GM18499 (cell line): ENCODE results near the gene SLC35D3.
"Not testable (repeated sequence)": the region's sequence is repeated elsewhere in the genome, so short reads cannot be mapped to it uniquely, and the experiment has no call there.

Source experiments
- ATAC-seq: cut with Tn5 transposase; IDR thresholded peaks from one replicate; pipeline ENCODE4 v1.9.1; 2021; ENCODE audit warnings: moderate number of reproducible peaks; ENCODE audit not compliant: insufficient read depth, unreplicated experiment

The SLC35D3 gene

DNA sequence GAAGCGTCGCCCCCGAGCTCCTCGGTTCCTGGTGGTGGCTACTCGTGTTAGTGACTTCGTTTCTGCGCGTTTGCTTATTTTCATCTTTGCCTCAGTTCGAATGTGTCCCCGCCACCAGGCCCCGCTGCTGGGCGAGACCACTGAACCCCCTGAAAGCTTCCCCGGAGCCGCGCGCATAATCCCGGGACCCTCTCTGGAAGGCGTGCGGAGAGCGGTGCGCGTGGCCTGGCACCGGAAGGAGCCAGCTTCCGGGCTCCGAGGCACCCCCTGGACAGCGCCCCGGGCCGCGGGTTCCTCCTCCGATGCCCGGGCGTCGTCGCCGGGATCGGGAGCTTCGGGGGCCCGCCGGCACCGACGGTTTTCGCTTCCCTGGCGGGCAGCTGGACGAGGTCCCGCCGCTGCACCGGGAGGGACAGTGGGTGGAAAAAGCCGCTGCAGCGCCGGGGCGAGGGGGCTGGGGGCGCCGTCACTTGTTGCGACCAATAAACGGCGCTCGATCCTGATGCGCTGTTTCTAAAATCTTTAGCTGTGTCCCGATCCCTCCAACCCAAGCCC is 643 bp upstream of the SLC35D3 start:
- no peak for ATAC-seq

GRCh38 chr6:136922685-136923006 is 545 bp downstream of the SLC35D3 start:
- ATAC-seq: no peak

DNA sequence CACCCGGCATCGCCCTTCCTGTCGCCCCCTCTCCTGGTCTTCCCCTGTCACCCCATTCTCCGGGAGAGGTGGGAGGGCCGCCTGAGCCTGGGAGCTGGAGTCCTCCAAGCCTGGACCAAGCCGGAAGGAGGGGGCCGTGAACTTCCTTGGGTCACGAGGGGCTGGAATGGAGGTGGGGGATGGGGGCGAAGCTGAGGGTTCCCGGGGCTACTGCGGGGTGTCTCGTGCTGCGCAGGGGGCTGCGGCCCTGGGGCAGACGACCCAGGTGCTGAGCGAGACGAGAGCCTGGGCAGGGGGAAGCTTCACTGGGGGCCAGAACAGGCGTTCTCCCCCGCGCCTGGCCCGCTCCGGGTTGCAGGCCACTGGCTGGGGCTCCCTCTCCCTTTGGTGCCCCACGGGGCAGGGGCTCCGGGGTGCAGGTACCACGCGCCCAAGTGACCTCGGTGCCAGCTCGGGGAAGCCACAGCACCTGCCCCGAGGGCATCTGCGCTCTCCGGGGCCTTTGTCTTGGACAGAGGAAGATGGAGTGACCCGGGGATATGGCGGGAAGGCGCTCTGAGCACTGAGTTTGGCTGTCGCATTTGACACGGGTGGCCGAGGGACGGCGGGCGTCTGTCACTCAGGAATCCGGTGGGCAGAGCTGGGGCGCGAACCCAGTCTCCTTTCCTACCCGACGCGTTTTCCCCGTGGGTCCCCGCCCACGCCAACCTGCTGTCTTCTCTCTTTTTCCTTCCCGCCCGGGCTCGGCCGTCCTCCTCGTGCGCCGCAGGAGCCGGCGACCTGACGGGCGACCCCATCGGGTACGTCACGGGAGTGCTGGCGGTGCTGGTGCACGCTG is 1.2 kb downstream of the SLC35D3 start:
- no peak for ATAC-seq

DNA sequence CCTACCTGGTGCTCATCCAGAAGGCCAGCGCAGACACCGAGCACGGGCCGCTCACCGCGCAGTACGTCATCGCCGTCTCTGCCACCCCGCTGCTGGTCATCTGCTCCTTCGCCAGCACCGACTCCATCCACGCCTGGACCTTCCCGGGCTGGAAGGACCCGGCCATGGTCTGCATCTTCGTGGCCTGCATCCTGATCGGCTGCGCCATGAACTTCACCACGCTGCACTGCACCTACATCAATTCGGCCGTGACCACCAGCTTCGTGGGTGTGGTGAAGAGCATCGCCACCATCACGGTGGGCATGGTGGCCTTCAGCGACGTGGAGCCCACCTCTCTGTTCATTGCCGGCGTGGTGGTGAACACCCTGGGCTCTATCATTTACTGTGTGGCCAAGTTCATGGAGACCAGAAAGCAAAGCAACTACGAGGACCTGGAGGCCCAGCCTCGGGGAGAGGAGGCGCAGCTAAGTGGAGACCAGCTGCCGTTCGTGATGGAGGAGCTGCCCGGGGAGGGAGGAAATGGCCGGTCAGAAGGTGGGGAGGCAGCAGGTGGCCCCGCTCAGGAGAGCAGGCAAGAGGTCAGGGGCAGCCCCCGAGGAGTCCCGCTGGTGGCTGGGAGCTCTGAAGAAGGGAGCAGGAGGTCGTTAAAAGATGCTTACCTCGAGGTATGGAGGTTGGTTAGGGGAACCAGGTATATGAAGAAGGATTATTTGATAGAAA is 2.0 kb downstream of the SLC35D3 start:
- ATAC-seq: no peak

DNA sequence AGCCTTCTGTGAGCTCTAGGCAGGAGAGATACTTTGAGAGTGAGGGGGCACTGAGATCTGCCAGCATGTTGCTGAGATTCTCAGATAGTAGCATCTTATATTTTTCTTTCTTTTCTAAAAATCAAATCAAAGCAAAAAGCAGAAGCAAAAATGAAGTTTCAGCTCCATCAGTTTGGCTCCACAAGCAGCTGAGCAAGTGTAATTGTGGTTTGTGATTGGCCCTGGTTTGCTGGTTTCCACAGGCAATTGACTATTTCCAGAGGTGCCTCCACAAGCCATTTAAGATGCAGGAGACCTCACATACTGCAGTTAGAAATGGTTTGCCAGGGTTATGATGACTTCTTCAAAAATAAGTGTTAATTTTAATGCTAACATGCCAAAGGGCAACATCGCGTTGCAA is 4.3 kb downstream of the SLC35D3 start:
- no peak for ATAC-seq

DNA sequence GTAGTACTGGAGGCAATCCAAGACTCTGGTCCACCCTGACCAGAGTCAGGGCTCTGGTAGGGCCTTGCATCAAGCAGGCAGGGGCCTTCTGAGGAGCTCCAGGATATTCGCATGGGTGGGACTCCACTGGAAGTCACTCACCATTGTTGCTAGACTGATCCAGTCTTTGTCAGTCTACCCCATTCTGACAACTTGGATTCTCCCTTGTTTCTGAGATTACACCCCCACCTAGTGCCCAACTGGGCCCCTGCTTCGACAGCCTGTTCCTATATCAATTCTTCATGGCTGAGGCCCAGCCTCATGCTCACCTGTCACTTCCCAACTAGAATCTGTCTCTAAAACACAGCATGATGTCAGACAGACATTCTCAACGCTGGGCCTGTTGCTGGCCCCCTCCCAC is 5.2 kb downstream of the SLC35D3 start:
- ATAC-seq: no peak

GRCh38 chr6:136930528-136930927 is 8.4 kb downstream of the SLC35D3 start:
- ATAC-seq: no peak

GRCh38 chr6:136932599-136932998 is 10.5 kb downstream of the SLC35D3 start:
- no peak for ATAC-seq

- no peak for ATAC-seq
Observed at GRCh38 chr6:136945072-136945471, 23.0 kb downstream of the SLC35D3 start.

- ATAC-seq: no peak
Observed at GRCh38 chr6:136945711-136946121, 23.6 kb downstream of the SLC35D3 start.

DNA sequence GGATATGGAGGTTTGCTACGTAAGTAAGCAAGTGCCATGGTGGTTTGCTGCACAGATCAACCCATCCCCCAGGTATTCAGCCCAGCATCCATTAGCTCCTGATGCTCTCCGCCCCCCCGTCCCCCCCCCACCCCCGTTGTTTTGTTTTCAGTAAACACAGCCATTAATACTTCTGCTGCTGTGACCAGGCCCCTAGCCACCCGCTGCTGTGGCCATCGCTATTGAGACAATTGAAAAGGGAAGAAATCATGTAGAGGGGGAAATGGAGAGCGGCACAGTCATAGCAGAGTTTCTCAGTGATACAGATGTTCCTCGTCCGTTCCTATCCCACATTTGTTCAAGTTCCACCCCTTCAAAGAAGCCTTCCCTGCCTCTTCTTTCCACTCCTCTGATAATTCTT is 24.9 kb downstream of the SLC35D3 start:
- no peak for ATAC-seq

DNA sequence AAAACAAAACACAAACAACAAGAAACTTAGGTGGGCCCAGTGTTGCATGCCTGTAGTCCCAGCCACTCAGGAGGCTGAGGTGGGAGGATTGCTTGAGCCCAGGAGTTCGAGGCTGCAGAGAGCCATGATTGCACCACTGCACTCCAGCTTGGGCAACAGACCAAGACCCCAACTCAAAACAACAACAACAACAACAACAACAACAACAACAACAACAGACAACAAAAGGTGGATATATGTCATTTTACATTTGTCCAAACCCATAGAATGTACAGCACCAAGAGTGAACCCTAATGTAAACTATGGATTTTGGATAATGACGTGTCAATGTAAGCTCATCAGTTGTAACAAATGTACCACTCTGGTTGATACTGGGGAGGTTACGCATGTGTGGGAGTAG is 27.9 kb downstream of the SLC35D3 start:
- ATAC-seq: not testable (repeated sequence)

DNA sequence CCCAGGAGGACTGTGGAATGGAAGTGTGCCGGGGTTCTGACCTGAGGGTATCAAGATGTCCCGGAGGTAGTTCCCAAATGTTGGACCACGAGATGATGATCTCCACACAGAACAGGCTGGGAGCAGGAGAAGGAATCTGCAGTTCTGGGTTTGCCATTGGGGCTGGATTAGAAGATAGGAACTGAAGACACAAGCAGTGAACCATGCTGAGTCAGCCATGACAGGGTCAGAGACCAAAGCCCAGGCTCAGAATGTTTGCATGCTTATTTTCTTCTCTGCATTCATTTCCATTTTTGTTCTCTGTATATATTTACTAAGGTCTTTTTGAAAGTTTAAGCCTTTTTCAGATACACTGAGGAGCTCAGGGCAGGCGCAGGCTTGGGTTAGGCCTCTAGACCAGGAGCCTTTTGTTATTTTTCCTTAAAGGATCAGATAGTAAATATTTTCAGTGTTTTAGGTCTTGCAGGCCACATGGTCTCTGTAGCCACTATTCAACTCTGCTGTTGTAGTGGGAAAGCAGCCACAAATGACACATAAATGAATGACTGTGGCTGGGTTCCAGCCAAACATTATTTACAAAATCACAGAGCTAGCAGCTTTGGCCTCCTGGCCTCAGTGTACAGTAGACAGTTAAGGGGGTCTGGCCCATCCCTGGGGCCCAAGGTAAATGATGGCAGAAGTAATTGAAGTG is 28.5 kb downstream of the SLC35D3 start:
- ATAC-seq: no peak

DNA sequence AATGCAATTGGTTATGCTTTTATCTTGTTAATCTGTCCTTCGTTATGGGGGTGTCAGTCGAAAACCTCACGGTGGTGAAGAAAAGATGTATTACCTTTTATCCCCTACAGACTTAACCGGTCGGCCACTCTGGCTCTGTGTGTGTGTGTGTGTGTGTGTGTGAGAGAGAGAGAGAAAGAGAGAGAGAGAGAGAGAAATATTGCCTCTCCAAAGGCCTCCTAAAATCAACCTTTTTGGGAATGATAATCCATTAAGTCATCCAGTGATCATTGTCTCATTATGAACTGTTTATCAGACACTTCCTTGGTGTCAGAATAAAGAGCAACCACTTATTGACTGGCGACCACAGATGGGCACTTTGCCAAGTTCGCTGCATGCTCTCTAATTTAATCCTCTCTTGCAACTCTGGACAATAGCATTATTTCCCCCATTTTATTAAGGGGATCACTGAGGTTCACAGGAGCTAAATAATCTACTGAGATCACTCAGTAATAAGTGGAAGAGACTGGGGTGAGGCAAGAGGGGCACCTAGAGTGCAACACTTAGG is 30.7 kb downstream of the SLC35D3 start:
- no peak for ATAC-seq

- no peak for ATAC-seq
Observed at GRCh38 chr6:136955123-136955522, 33.0 kb downstream of the SLC35D3 start.

- no peak for ATAC-seq
Observed at GRCh38 chr6:136956590-136957544, 34.8 kb downstream of the SLC35D3 start.

DNA sequence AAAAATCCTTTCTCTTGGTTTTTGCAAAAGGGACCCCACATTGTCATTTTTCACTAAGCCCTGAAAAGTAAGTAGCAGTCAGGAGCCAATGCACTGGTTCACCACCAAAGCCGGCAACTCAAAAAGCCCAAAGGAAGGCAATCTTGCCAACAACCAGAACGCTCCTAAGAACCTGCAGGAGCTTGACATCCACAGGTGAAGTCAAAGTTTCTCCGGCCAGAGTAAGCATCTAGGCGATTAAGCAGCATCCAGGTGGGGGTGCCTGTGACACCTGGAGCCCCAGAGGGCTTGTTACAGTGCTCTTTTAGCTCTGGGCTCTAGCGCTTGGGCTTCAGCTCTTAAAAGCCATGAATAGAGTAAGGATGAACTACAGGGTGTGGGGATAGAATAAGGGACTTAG is 36.1 kb downstream of the SLC35D3 start:
- ATAC-seq: no peak

GRCh38 chr6:136959471-136959891 is 37.4 kb downstream of the SLC35D3 start:
- no peak for ATAC-seq

- ATAC-seq: not testable (repeated sequence)
Observed at GRCh38 chr6:136959935-136960334, 37.8 kb downstream of the SLC35D3 start.

- ATAC-seq: no peak
Observed at GRCh38 chr6:136960781-136961180, 38.7 kb downstream of the SLC35D3 start.
